CD14-positive monocyte (primary cell): Measurements from ENCODE around the gene C20orf204. TPM values are rescaled to one million over a fixed set of nuclear protein-coding genes. Genes with fewer than 3 reads are reported as not detected.

ENCODE experiments used
- DNase-seq, 3 donors: peaks; one replicate each; pipeline ENCODE4 v3.0.0-alpha.2; 2011 to 2022
- H2AFZ ChIP-seq: 2 replicates; pipeline ENCODE4 v1.6.0; 2012; ENCODE audit warnings: mild to moderate bottlenecking, low read depth, low read length, inconsistent platforms; ENCODE audit not compliant: insufficient read depth, poor library complexity, severe bottlenecking
- H3K27ac ChIP-seq, 2 donors: 1 replicate in 1 of 2; 2 replicates in 1 of 2; pipeline ENCODE4 v1.5.1; 2012 to 2013; ENCODE audit warnings: low read length in 2 of 2, control low read depth in 1 of 2, inconsistent platforms in 1 of 2, low read depth in 1 of 2, mild to moderate bottlenecking in 1 of 2
- H3K27me3 ChIP-seq, 2 donors: one replicate each; pipeline versions ENCODE4 v1.6.0 to v1.6.1; 2011 to 2013; ENCODE audit warnings: low read length in 2 of 2; ENCODE audit not compliant: control insufficient read depth in 2 of 2, insufficient read depth in 2 of 2
- H3K36me3 ChIP-seq, 2 donors: replicated peaks in 1 of 2; 1 replicate in 1 of 2; 2 replicates in 1 of 2; pipeline versions ENCODE4 v1.5.1 to v1.6.1; 2012 to 2013; ENCODE audit warnings: low read length in 2 of 2, control low read depth in 1 of 2, inconsistent platforms in 1 of 2, mild to moderate bottlenecking in 1 of 2; ENCODE audit not compliant: insufficient read depth in 2 of 2, control insufficient read depth in 1 of 2
- H3K4me1 ChIP-seq, 2 donors: 1 replicate in 1 of 2; 2 replicates in 1 of 2; pipeline versions ENCODE4 v1.5.1 to v1.6.1; 2012 to 2013; ENCODE audit warnings: low read length in 2 of 2, control low read depth in 1 of 2, inconsistent platforms in 1 of 2, mild to moderate bottlenecking in 1 of 2, moderate library complexity in 1 of 2; ENCODE audit not compliant: insufficient read depth in 2 of 2, control insufficient read depth in 1 of 2
- H3K4me2 ChIP-seq: replicated peaks from 2 replicates; pipeline ENCODE3; 2012; ENCODE audit warnings: low read length, moderate library complexity, mild to moderate bottlenecking; ENCODE audit not compliant: poor library complexity, severe bottlenecking; ENCODE audit errors: extremely low read depth
- H3K4me3 ChIP-seq, 3 experiments: fragments of 200-600 bp in 1 of 3; sonication (generic) in 1 of 3; replicated peaks in 1 of 3; 1 replicate in 2 of 3; 2 replicates in 1 of 3; pipeline ENCODE4 v1.5.1; 2011 to 2013; ENCODE audit warnings: low read length in 3 of 3, mild to moderate bottlenecking in 3 of 3, control low read depth in 2 of 3, low read depth in 2 of 3, inconsistent platforms in 1 of 3, moderate library complexity in 1 of 3
- H3K79me2 ChIP-seq: 2 replicates; pipeline ENCODE4 v1.6.0; 2012; ENCODE audit warnings: mild to moderate bottlenecking, control low read depth, inconsistent platforms, low read length, moderate library complexity; ENCODE audit not compliant: insufficient read depth
- H3K9ac ChIP-seq: 2 replicates; pipeline ENCODE4 v1.6.0; 2017; ENCODE audit warnings: low read length, mild to moderate bottlenecking; ENCODE audit not compliant: insufficient read depth, poor library complexity, severe bottlenecking
- H3K9me3 ChIP-seq, 2 donors: replicated peaks in 1 of 2; 1 replicate in 1 of 2; 2 replicates in 1 of 2; pipeline versions ENCODE4 v1.5.1 to v1.6.1; 2012 to 2013; ENCODE audit warnings: low read length in 2 of 2, control low read depth in 1 of 2; ENCODE audit not compliant: control insufficient read depth in 1 of 2, insufficient read depth in 1 of 2
- H4K20me1 ChIP-seq: 2 replicates; pipeline ENCODE4 v1.6.0; 2012; ENCODE audit warnings: mild to moderate bottlenecking, low read length, control low read depth, moderate library complexity; ENCODE audit not compliant: insufficient read depth
- H3K27ac Mint-ChIP-seq, 7 donors: one replicate each; pipeline ENCODE4 v1.8.0; 2020; ENCODE audit warnings: mild to moderate bottlenecking in 7 of 7, mixed read lengths in 7 of 7, moderate library complexity in 6 of 7, inconsistent platforms in 2 of 7
- H3K27me3 Mint-ChIP-seq, 3 donors: one replicate each; pipeline ENCODE4 v1.8.0; 2021 to 2022; ENCODE audit warnings: low read depth in 3 of 3, mild to moderate bottlenecking in 3 of 3, mixed read lengths in 3 of 3, moderate library complexity in 3 of 3, inconsistent platforms in 1 of 3
- H3K36me3 Mint-ChIP-seq, 2 donors: one replicate each; pipeline ENCODE4 v1.8.0; 2020; ENCODE audit warnings: mixed read lengths in 2 of 2, inconsistent platforms in 1 of 2, mild to moderate bottlenecking in 1 of 2
- H3K4me1 Mint-ChIP-seq: one replicate; pipeline ENCODE4 v1.8.0; 2020; ENCODE audit warnings: mild to moderate bottlenecking, mixed read lengths
- H3K4me3 Mint-ChIP-seq, 2 donors: one replicate each; pipeline ENCODE4 v1.8.0; 2020; ENCODE audit warnings: mild to moderate bottlenecking in 2 of 2, mixed read lengths in 2 of 2, moderate library complexity in 1 of 2
- H3K9me3 Mint-ChIP-seq, 7 donors: one replicate each; pipeline ENCODE4 v1.8.0; 2020 to 2022; ENCODE audit warnings: mixed read lengths in 7 of 7, mild to moderate bottlenecking in 6 of 7, moderate library complexity in 6 of 7, inconsistent platforms in 2 of 7
- CTCF ChIP-seq: fragments of 200-600 bp; IDR thresholded peaks from one replicate; pipeline ENCODE4 v1.8.0; 2022; ENCODE audit warnings: antibody characterized with exemption, mild to moderate bottlenecking
- WGBS: methylation state at CpG from one replicate; pipeline ENCODE4 v1.1.5; 2013; ENCODE audit warnings: missing lambda C conversion rate; ENCODE audit not compliant: insufficient coverage; 5-methylcytosine and 5-hydroxymethylcytosine counted together
- intact Hi-C, 2 donors: fragments of 100-400 bp; cut with micrococcal nuclease; formaldehyde crosslinking; loops; one replicate each; pipeline versions ENCODE4 v1.15.0 to v1.15.1; 2023
- polyA plus RNA-seq, 3 donors: library from polyadenylated mRNA; depleted of rRNA in 1 of 3; unstranded in 2 of 3; stranded (reverse) in 1 of 3; fragments of 300-500 nt in 2 of 3; fragments of >200 nt in 1 of 3; fragmentation: Illumina TruSeq in 2 of 3; gene quantifications; 1 replicate in 2 of 3; 2 replicates in 1 of 3; pipeline ENCODE4 v1.2.3, GENCODE V29; 2012 to 2021

C20orf204 gene
- polyA plus RNA-seq, 3 donors, result 0.20 TPM; not detected in 2

DNA sequence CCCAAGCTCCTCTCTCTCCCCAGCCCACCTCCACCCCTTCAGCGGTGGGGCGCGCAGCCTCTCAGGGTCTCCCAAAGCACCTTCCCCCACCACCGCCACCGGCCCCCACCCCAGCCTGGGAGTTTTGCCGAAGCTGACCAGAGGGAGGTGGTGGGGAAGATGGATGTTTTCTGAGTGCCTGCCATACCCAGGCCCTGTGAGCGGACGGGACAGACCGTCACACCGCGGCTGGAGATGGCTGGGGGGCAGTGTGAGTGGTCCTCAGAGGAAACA, 5.7 kb downstream of the C20orf204 start:
- Mint-ChIP-seq H3K4me1 (peaks cover 21% of the 10 kb centered on the region), H3K27ac (no peak overlapping the region), H3K4me3 (peak overlapping the region; percentile 78 to 88), H3K9me3 (peaks cover 0 to 7% (median 2%) of the 10 kb centered on the region in 7 donors), H3K27me3 (peaks cover 71 to 92% (median 75%) of the 10 kb centered on the region in 3 donors), H3K36me3 (no peaks in the 10 kb centered on the region)
- H3K9ac ChIP-seq, result peak overlapping the region; percentile 64
- H3K27ac ChIP-seq, result no peak overlapping the region
- peak overlapping the region; percentile 39 to 78 (median 49) for H3K4me3 ChIP-seq
- WGBS, result 0% methylated on average over 5 of the region's 11 CpGs
- peak overlapping the region; percentile 83 for H2AFZ ChIP-seq
- no peak for TF ChIP-seq CTCF
- no peaks in the 10 kb centered on the region for H4K20me1 ChIP-seq
- no peak for DNase-seq
- intact Hi-C loops, result no loop called here
- no peaks in the 10 kb centered on the region for H3K36me3 ChIP-seq
- H3K4me2 ChIP-seq, result peak overlapping the region; percentile 85
- H3K27me3 ChIP-seq, result peaks cover 24 to 67% of the 10 kb centered on the region in 2 donors
- H3K4me1 ChIP-seq, result peaks cover 24 to 40% of the 10 kb centered on the region in 2 donors
- H3K9me3 ChIP-seq, result no peaks in the 10 kb centered on the region
- no peaks in the 10 kb centered on the region for H3K79me2 ChIP-seq

DNA sequence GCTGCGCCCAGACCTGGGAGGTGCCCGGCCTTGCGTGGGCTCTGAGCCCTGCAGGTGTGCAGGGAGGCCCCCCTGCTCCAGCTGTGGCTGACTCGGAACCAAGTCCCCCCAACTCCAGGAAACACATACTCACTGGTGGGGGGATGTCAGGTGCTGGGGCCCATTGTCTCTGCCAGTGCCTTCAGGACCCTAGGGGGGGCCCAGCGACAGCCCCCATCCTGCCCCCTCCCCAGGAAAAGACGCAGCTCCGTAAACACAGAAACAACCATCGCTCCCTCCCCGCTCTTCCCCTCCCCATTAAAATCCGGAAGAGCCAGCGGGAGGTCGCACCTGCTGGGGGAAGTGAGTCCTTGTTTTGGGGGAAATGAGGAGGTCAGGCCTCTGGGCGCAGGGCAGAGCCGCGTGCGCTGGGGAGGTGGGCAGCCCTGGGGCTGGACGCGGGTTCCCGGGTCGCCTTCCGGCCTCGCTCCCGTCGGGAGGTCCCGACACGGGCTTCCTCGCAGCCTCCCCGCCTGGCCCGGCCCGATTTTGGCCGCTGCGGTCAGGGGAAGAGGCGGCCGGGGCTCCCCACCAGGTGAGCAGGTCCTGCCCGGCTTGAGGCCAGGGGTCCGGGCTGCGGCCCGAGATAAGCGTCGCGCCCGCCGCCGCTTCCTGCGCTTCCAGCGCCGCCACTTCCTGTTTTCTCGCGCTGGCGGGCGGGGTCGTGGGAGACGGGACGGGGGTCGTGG, 6.2 kb downstream of the C20orf204 start:
- peak overlapping the region; percentile 39 to 78 (median 49) for H3K4me3 ChIP-seq
- H3K79me2 ChIP-seq, result no peaks in the 10 kb centered on the region
- no peak for TF ChIP-seq CTCF
- Mint-ChIP-seq H3K9me3 (peaks cover 0 to 10% (median 2%) of the 10 kb centered on the region in 7 donors), H3K4me1 (peaks cover 21% of the 10 kb centered on the region), H3K27me3 (peaks cover 71 to 92% (median 75%) of the 10 kb centered on the region in 3 donors), H3K27ac (peak overlapping the region in 1 of 7 donors; percentile 30), H3K4me3 (peak overlapping the region; percentile 78 to 88), H3K36me3 (no peaks in the 10 kb centered on the region)
- no peaks in the 10 kb centered on the region for H4K20me1 ChIP-seq
- peaks cover 24 to 40% of the 10 kb centered on the region in 2 donors for H3K4me1 ChIP-seq
- no peaks in the 10 kb centered on the region for H3K9me3 ChIP-seq
- peak overlapping the region; percentile 85 for H3K4me2 ChIP-seq
- DNase-seq, result peak in 1 of 3 donors; percentile 42
- H3K27ac ChIP-seq, result no peak overlapping the region
- intact Hi-C loops, result no loop called here
- H2AFZ ChIP-seq, result peak overlapping the region; percentile 83
- WGBS, result under 1% methylated on average over 22 of the region's 55 CpGs
- H3K36me3 ChIP-seq, result no peaks in the 10 kb centered on the region
- H3K27me3 ChIP-seq, result peaks cover 26 to 67% of the 10 kb centered on the region in 2 donors
- peak overlapping the region; percentile 64 for H3K9ac ChIP-seq
